ENCODE data around the gene DNAJB11. TPM values are rescaled to one million over a fixed set of nuclear protein-coding genes. Genes with fewer than 3 reads are reported as not detected.
"Not testable (repeated sequence)": the region's sequence is repeated elsewhere in the genome, so short reads cannot be mapped to it uniquely, and the experiment has no call there.

The DNAJB11 gene
- total and polyA plus RNA-seq, 2 experiments from 2014 or later = 65.9 to 102 TPM

GRCh38 chr3:186530415-186530814, 40.1 kb upstream of the DNAJB11 start:
- in situ Hi-C loops (cut with MboI) = no loop called here
- Histone ChIP-seq H3K9ac (no peak overlapping the region), H3K9me2 (ENCODE audit: insufficient read depth) (no peaks in the 10 kb centered on the region), H3K79me2 (ENCODE audit: insufficient read depth) (no peaks in the 10 kb centered on the region), H3K27me3 (replicated peaks; ENCODE audit: insufficient read depth) (peaks cover 22% of the 10 kb centered on the region), H3K4me3 (no peak overlapping the region), H3K9me3 (ENCODE audit: low read depth) (no peaks in the 10 kb centered on the region), H3K4me1 (ENCODE audit: insufficient read depth) (no peaks in the 10 kb centered on the region), H3K27ac (no peak overlapping the region), H2AFZ (no peak overlapping the region), H3K36me3 (ENCODE audit: low read depth) (no peaks in the 10 kb centered on the region), H4K20me1 (ENCODE audit: insufficient read depth) (no peaks in the 10 kb centered on the region), H3F3A (ENCODE audit: insufficient read depth) (no peaks in the 10 kb centered on the region), H3K4me2 (ENCODE audit: unreplicated experiment) (no peak overlapping the region)
- no peak for DNase-seq
- TF ChIP-seq EZH2 (IDR thresholded peaks at IDR 0.05; ENCODE audit: insufficient read depth, poor library complexity, severe bottlenecking) = no peak
- TF ChIP-seq EZH2phosphoT487 (IDR thresholded peaks at IDR 0.05; ENCODE audit: insufficient read depth, low read depth) = no peak

DNA sequence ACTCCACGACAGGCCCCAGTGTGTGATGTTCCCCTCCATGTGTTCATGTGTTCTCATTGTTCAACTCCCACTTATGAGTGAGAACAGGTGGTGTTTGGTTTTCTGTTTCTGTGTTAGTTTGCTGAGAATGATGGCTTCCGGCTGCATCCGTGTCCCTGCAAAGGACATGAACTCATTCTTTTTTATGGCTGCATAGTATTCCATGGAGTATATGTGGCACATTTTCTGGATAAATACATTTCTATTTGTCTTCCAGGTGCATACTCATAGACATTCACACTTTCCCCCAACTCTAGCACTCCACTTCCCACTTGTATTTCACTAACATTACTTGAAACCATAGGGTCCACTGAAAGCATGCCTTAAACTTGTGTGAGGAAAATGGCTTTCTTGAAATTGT, 38.8 kb upstream of the DNAJB11 start:
- H3K4me2 ChIP-seq (ENCODE audit: unreplicated experiment); H3K4me1 ChIP-seq (ENCODE audit: insufficient read depth); H2AFZ ChIP-seq; H3K79me2 ChIP-seq (ENCODE audit: insufficient read depth); H3K9me3 ChIP-seq (ENCODE audit: low read depth); in situ Hi-C loops (cut with MboI); H3K36me3 ChIP-seq (ENCODE audit: low read depth); H3F3A ChIP-seq (ENCODE audit: insufficient read depth); H3K4me3 ChIP-seq; H3K9me2 ChIP-seq (ENCODE audit: insufficient read depth); H3K9ac ChIP-seq; DNase-seq; H3K27ac ChIP-seq; H4K20me1 ChIP-seq (ENCODE audit: insufficient read depth): not testable (repeated sequence)
- 76 to 81% methylated on average over 3 of the region's 3 CpGs for WGBS, 2 experiments (ENCODE audit: low coverage in 1 of 2, low lambda C conversion rate in 2 of 2, missing lambda C conversion rate in 2 of 2)
- H3K27me3 ChIP-seq (replicated peaks; ENCODE audit: insufficient read depth) = peaks cover 11% of the 10 kb centered on the region; the same call in 1 of the 2 replicates

- Histone ChIP-seq H3K9ac (no peak overlapping the region), H3F3A (ENCODE audit: insufficient read depth) (no peaks in the 10 kb centered on the region; the same call in 1 of the 2 replicates), H3K4me3 (no peak overlapping the region), H2AFZ (no peak overlapping the region), H4K20me1 (ENCODE audit: insufficient read depth) (no peaks in the 10 kb centered on the region), H3K4me2 (ENCODE audit: unreplicated experiment) (no peak overlapping the region), H3K9me2 (ENCODE audit: insufficient read depth) (no peaks in the 10 kb centered on the region), H3K27me3 (replicated peaks; ENCODE audit: insufficient read depth) (peaks cover 2% of the 10 kb centered on the region; the same call in 1 of the 2 replicates), H3K9me3 (ENCODE audit: low read depth) (no peaks in the 10 kb centered on the region), H3K79me2 (ENCODE audit: insufficient read depth) (no peaks in the 10 kb centered on the region), H3K4me1 (ENCODE audit: insufficient read depth) (peaks cover 8% of the 10 kb centered on the region; the same call in 1 of the 2 replicates), H3K27ac (no peak overlapping the region), H3K36me3 (ENCODE audit: low read depth) (no peaks in the 10 kb centered on the region)
- no peak for DNase-seq
- 38 to 44% methylated on average over 1 of the region's 1 CpG for WGBS, 2 experiments (ENCODE audit: low coverage in 1 of 2, low lambda C conversion rate in 2 of 2, missing lambda C conversion rate in 2 of 2)
- no peak for TF ChIP-seq EZH2phosphoT487 (IDR thresholded peaks at IDR 0.05; ENCODE audit: insufficient read depth, low read depth)
- no peak for TF ChIP-seq EZH2 (IDR thresholded peaks at IDR 0.05; ENCODE audit: insufficient read depth, poor library complexity, severe bottlenecking)
- in situ Hi-C loops (cut with MboI) = no loop called here
Measured at GRCh38 chr3:186532598-186533072, 37.9 kb upstream of the DNAJB11 start.

- no peaks in the 10 kb centered on the region for H3K9me2 ChIP-seq (ENCODE audit: insufficient read depth)
- H2AFZ ChIP-seq = no peak overlapping the region
- in situ Hi-C loops (cut with MboI) = no loop called here
- peaks cover 8% of the 10 kb centered on the region; the same call in 1 of the 2 replicates for H3K4me1 ChIP-seq (ENCODE audit: insufficient read depth)
- H3K27me3 ChIP-seq (replicated peaks; ENCODE audit: insufficient read depth) = no peaks in the 10 kb centered on the region
- TF ChIP-seq EZH2phosphoT487 (IDR thresholded peaks at IDR 0.05; ENCODE audit: insufficient read depth, low read depth) = no peak
- no peak for TF ChIP-seq EZH2 (IDR thresholded peaks at IDR 0.05; ENCODE audit: insufficient read depth, poor library complexity, severe bottlenecking)
- no peaks in the 10 kb centered on the region for H3K9me3 ChIP-seq (ENCODE audit: low read depth)
- H3K79me2 ChIP-seq (ENCODE audit: insufficient read depth) = no peaks in the 10 kb centered on the region
- H4K20me1 ChIP-seq (ENCODE audit: insufficient read depth) = no peaks in the 10 kb centered on the region
- H3K9ac ChIP-seq = no peak overlapping the region
- WGBS, 2 experiments (ENCODE audit: low coverage in 1 of 2, low lambda C conversion rate in 2 of 2, missing lambda C conversion rate in 2 of 2) = 78 to 82% methylated on average over 6 of the region's 6 CpGs
- H3K4me3 ChIP-seq = no peak overlapping the region
- no peaks in the 10 kb centered on the region for H3K36me3 ChIP-seq (ENCODE audit: low read depth)
- H3F3A ChIP-seq (ENCODE audit: insufficient read depth) = no peaks in the 10 kb centered on the region; the same call in 1 of the 2 replicates
- no peak for DNase-seq
- no peak overlapping the region for H3K27ac ChIP-seq
- no peak overlapping the region for H3K4me2 ChIP-seq (ENCODE audit: unreplicated experiment)
Measured at GRCh38 chr3:186534113-186534669, 36.3 kb upstream of the DNAJB11 start.

Data from GM23248 (cell line).